ENCODE data around the gene GLI3. TPM values are rescaled to one million over a fixed set of nuclear protein-coding genes. Genes with fewer than 3 reads are reported as not detected.

The GLI3 gene
- total and polyA plus RNA-seq, 2 of the 8 experiments (the other 6 are each of a cell fraction or from before 2014, with no cell fraction given): 8.0 to 31.1 TPM

DNA sequence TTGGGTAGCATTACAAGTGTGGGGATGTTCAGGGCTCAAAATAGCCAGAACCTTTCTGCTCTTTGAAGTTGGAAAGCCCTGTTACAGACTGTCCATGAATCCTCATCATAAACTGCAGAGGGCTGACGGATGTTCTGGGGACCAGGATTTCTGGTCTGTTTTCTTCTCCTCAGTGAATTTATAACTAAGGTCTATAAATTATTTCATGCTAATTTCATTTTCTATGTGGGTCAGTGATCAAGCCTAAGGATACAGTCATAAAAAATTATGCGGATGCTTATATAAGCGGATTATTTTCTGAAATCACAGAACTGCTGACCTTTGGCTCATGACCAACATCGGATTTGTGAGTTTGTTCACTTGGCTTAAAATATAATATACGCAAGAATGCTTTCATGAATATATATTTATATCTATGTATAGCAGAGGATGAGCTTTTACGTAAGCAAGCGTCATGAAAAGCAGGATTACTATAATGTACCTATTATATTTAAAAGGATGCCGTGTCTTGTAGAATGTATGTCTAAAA, 263.7 kb downstream of the GLI3 start:
- no peak overlapping the region for H4K5ac ChIP-seq (ENCODE audit: insufficient read length, low read depth, low read length)
- no peak overlapping the region for H2BK12ac ChIP-seq (ENCODE audit: low read depth, low read length)
- no peak overlapping the region for H4K8ac ChIP-seq (ENCODE audit: extremely low read depth, insufficient read depth, low read length)
- no peak overlapping the region for H3K4me2 ChIP-seq (ENCODE audit: insufficient read depth in 1 of 2, low read depth in 2 of 2, low read length in 2 of 2)
- H3K9ac ChIP-seq (replicated peaks in 1 of 4; ENCODE audit: extremely low read depth in 1 of 4, low read depth in 3 of 4, low read length in 3 of 4): no peak overlapping the region
- peaks cover 0 to 2% of the 10 kb centered on the region in 2 experiments for H4K20me1 ChIP-seq (replicated peaks in 1 of 2; ENCODE audit: control insufficient read depth in 1 of 2, insufficient read depth in 2 of 2, low read length in 2 of 2)
- no peaks in the 10 kb centered on the region for H3K79me1 ChIP-seq (ENCODE audit: low read depth, low read length)
- H3K4ac ChIP-seq (replicated peaks; ENCODE audit: insufficient read length, low read depth, low read length): no peak overlapping the region
- no peak overlapping the region for H3K18ac ChIP-seq (ENCODE audit: extremely low read depth, low read length)
- H4K91ac ChIP-seq (replicated peaks; ENCODE audit: insufficient read length, low read length): no peak overlapping the region
- WGBS, 2 experiments (ENCODE audit: extremely low coverage in 1 of 2, insufficient coverage in 1 of 2, insufficient read length in 1 of 2, insufficient replicate concordance in 2 of 2, low coverage in 1 of 2, low lambda C conversion rate in 2 of 2, missing lambda C conversion rate in 1 of 2): 94% methylated on average over 8 of the region's 8 CpGs; no CpG with 5 or more reads in 1 of the 2 experiments
- no peaks in the 10 kb centered on the region for H3K23me2 ChIP-seq (ENCODE audit: low read depth, low read length)
- H3K36me3 ChIP-seq (ENCODE audit: control insufficient read depth in 2 of 4, insufficient read depth in 4 of 4, low read length in 3 of 4): peaks cover 0 to 13% (median 3%) of the 10 kb centered on the region in 4 experiments; a peak in 5 of 8 replicates
- no peaks in the 10 kb centered on the region for H3K9me3 ChIP-seq (ENCODE audit: insufficient read depth in 2 of 2, low read depth in 1 of 2, low read length in 1 of 2)
- H2BK120ac ChIP-seq (replicated peaks; ENCODE audit: low read depth, low read length): no peak overlapping the region
- no peak overlapping the region for H2BK20ac ChIP-seq (ENCODE audit: low read length)
- H2BK15ac ChIP-seq (ENCODE audit: low read length): no peak overlapping the region
- peaks cover 0 to 8% (median 4%) of the 10 kb centered on the region in 4 experiments; a peak in 5 of 7 replicates for H3K4me1 ChIP-seq (replicated peaks in 1 of 4; ENCODE audit: control insufficient read depth in 3 of 4, insufficient read depth in 4 of 4, low read length in 3 of 4)
- ChIA-PET POLR2A (ENCODE audit: partially characterized antibody) (no interaction called here), CTCF (ENCODE audit: partially characterized antibody) (interaction anchor here (1.0 to 9.2 kb wide), 6 partner anchors 8 to 718 kb away, joined by 3 to 117 read pairs (median 16); no protein-coding TSS in a partner anchor)
- H2AK5ac ChIP-seq (ENCODE audit: low read depth, low read length): no peak overlapping the region
- DNase-seq (ENCODE audit: low read depth in 1 of 2, low spot score in 2 of 2) (no peak), FAIRE-seq (no peak)
- no peaks in the 10 kb centered on the region for H3K27me3 ChIP-seq (replicated peaks in 1 of 4; ENCODE audit: control insufficient read depth in 3 of 4, extremely low read depth in 1 of 4, insufficient read depth in 3 of 4, low read length in 3 of 4)
- H2BK5ac ChIP-seq (ENCODE audit: low read depth, low read length): no peak overlapping the region
- no peak overlapping the region for H3K14ac ChIP-seq (ENCODE audit: insufficient read length)
- H3K4me3 ChIP-seq (ENCODE audit: extremely low read depth in 1 of 4, insufficient read depth in 2 of 4, low read depth in 3 of 4, low read length in 4 of 4): no peak overlapping the region
- no peaks in the 10 kb centered on the region for H3K79me2 ChIP-seq (ENCODE audit: control insufficient read depth in 1 of 2, insufficient read depth in 2 of 2, low read length in 2 of 2)
- H3K23ac ChIP-seq (ENCODE audit: insufficient read length): no peak overlapping the region
- no peak overlapping the region for H3K56ac ChIP-seq (replicated peaks; ENCODE audit: insufficient read length, low read depth, low read length)
- H2AFZ ChIP-seq (ENCODE audit: low read length): no peak overlapping the region
- H3K27ac ChIP-seq (ENCODE audit: low read depth, low read length): no peak overlapping the region
- TF ChIP-seq POLR2AphosphoS5 (IDR thresholded peaks at IDR 0.05; ENCODE audit: low read depth, low read length) (no peak), GABPA (IDR thresholded peaks at IDR 0.05; ENCODE audit: borderline replicate concordance, insufficient read depth, low read length) (no peak), PHF8 (conservative IDR thresholded peaks at IDR 0.05; ENCODE audit: low read depth, low read length) (no peak), SIN3A (conservative IDR thresholded peaks at IDR 0.05 in 1 of 2, IDR thresholded peaks at IDR 0.05 in 1 of 2; ENCODE audit: low read depth in 1 of 2, low read length in 2 of 2) (no peak), CHD2 (IDR thresholded peaks at IDR 0.05; ENCODE audit: low read length) (no peak), JUN (IDR thresholded peaks at IDR 0.05; ENCODE audit: low read depth, low read length) (no peak), YY1 (IDR thresholded peaks at IDR 0.05; ENCODE audit: low read depth, low read length) (no peak), GTF2F1 (IDR thresholded peaks at IDR 0.05; ENCODE audit: borderline replicate concordance, low read depth, low read length) (no peak), SP2 (IDR thresholded peaks at IDR 0.05; ENCODE audit: low read length) (no peak), NANOG (IDR thresholded peaks at IDR 0.05; ENCODE audit: insufficient read depth, low read depth, low read length, poor library complexity, severe bottlenecking) (no peak), CREB1 (IDR thresholded peaks at IDR 0.05) (no peak), CEBPB (IDR thresholded peaks at IDR 0.05; ENCODE audit: low read depth, low read length) (no peak), ZNF274 (IDR thresholded peaks at IDR 0.05; ENCODE audit: borderline replicate concordance, extremely low read depth, low read length) (no peak)
- TF ChIP-seq, protein P1, sequence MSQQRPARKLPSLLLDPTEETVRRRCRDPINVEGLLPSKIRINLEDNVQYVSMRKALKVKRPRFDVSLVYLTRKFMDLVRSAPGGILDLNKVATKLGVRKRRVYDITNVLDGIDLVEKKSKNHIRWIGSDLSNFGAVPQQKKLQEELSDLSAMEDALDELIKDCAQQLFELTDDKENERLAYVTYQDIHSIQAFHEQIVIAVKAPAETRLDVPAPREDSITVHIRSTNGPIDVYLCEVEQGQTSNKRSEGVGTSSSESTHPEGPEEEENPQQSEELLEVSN (IDR thresholded peaks at IDR 0.05): no peak
